IPS-18a (cell line): ENCODE results near the gene FOXI2.

ENCODE experiments used
- H3K27ac ChIP-seq: one replicate; pipeline ENCODE4 v1.5.1; 2013; ENCODE audit warnings: low read length
- H3K27me3 ChIP-seq: one replicate; pipeline ENCODE4 v1.6.1; 2013; ENCODE audit warnings: mild to moderate bottlenecking, low read length; ENCODE audit not compliant: control insufficient read depth, insufficient read depth
- H3K36me3 ChIP-seq: one replicate; pipeline ENCODE4 v1.6.1; 2013; ENCODE audit warnings: low read depth, low read length; ENCODE audit not compliant: control insufficient read depth
- H3K4me1 ChIP-seq: one replicate; pipeline ENCODE4 v1.6.1; 2013; ENCODE audit warnings: low read depth, low read length; ENCODE audit not compliant: control insufficient read depth
- H3K4me3 ChIP-seq: one replicate; pipeline ENCODE4 v1.5.1; 2013; ENCODE audit warnings: low read length
- H3K9ac ChIP-seq: one replicate; pipeline ENCODE4 v1.6.1; 2013; ENCODE audit warnings: mild to moderate bottlenecking, low read length, moderate library complexity
- H3K9me3 ChIP-seq: one replicate; pipeline ENCODE4 v1.6.1; 2013; ENCODE audit warnings: low read depth, low read length; ENCODE audit not compliant: control insufficient read depth

FOXI2 gene

GRCh38 chr10:127745861-127746260 lies 8.9 kb downstream of the FOXI2 start:
- Histone ChIP-seq H3K4me1 (no peaks in the 10 kb centered on the region), H3K36me3 (no peaks in the 10 kb centered on the region), H3K27ac (no peak overlapping the region), H3K9ac (no peak overlapping the region), H3K4me3 (no peak overlapping the region), H3K27me3 (peaks cover 4% of the 10 kb centered on the region), H3K9me3 (no peaks in the 10 kb centered on the region)

- no peaks in the 10 kb centered on the region for H3K36me3 ChIP-seq
- H3K9me3 ChIP-seq = no peaks in the 10 kb centered on the region
- no peaks in the 10 kb centered on the region for H3K4me1 ChIP-seq
- no peak overlapping the region for H3K27ac ChIP-seq
- no peak overlapping the region for H3K4me3 ChIP-seq
- H3K27me3 ChIP-seq = no peaks in the 10 kb centered on the region
- no peak overlapping the region for H3K9ac ChIP-seq
Observed at GRCh38 chr10:127755753-127756152, 18.8 kb downstream of the FOXI2 start.

- H3K9ac ChIP-seq = no peak overlapping the region
- no peaks in the 10 kb centered on the region for H3K9me3 ChIP-seq
- no peaks in the 10 kb centered on the region for H3K36me3 ChIP-seq
- no peaks in the 10 kb centered on the region for H3K27me3 ChIP-seq
- no peak overlapping the region for H3K4me3 ChIP-seq
- no peak overlapping the region for H3K27ac ChIP-seq
- H3K4me1 ChIP-seq = no peaks in the 10 kb centered on the region
Observed at GRCh38 chr10:127756264-127756663, 19.3 kb downstream of the FOXI2 start.

DNA sequence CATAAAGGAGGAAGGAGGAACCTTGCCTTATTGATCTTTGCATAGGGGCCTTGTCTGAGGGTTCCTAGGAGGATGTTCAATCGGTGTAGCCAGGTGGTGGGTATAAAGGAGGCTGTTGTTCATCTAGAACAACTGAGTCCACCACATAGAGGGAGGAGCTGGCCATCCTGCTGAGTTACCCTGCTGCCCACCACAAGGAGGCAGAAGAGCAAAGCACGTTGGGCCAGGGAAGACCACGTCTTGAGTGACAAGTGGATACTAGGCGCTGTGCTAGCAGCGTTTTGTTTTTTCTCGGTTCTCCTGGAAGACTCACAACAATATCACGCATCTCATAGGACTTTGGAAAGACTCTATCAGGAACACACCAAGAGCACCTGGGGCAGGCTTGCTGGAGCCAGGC lies 20.0 kb downstream of the FOXI2 start:
- H3K27me3 ChIP-seq = no peaks in the 10 kb centered on the region
- H3K4me3 ChIP-seq = no peak overlapping the region
- H3K9me3 ChIP-seq = peaks cover 5% of the 10 kb centered on the region
- H3K27ac ChIP-seq = no peak overlapping the region
- H3K9ac ChIP-seq = no peak overlapping the region
- no peaks in the 10 kb centered on the region for H3K4me1 ChIP-seq
- no peaks in the 10 kb centered on the region for H3K36me3 ChIP-seq

- Histone ChIP-seq H3K9me3 (peaks cover 6% of the 10 kb centered on the region), H3K36me3 (no peaks in the 10 kb centered on the region), H3K9ac (no peak overlapping the region), H3K27ac (no peak overlapping the region), H3K4me1 (peaks cover 16% of the 10 kb centered on the region), H3K27me3 (no peaks in the 10 kb centered on the region), H3K4me3 (no peak overlapping the region)
Observed at GRCh38 chr10:127759276-127759675, 22.3 kb downstream of the FOXI2 start.

- Histone ChIP-seq H3K27ac (no peak overlapping the region), H3K27me3 (no peaks in the 10 kb centered on the region), H3K4me3 (peak overlapping the region; percentile 2), H3K4me1 (peaks cover 16% of the 10 kb centered on the region), H3K36me3 (no peaks in the 10 kb centered on the region), H3K9me3 (peaks cover 6% of the 10 kb centered on the region), H3K9ac (no peak overlapping the region)
Observed at GRCh38 chr10:127762925-127763324, 25.9 kb downstream of the FOXI2 start.

DNA sequence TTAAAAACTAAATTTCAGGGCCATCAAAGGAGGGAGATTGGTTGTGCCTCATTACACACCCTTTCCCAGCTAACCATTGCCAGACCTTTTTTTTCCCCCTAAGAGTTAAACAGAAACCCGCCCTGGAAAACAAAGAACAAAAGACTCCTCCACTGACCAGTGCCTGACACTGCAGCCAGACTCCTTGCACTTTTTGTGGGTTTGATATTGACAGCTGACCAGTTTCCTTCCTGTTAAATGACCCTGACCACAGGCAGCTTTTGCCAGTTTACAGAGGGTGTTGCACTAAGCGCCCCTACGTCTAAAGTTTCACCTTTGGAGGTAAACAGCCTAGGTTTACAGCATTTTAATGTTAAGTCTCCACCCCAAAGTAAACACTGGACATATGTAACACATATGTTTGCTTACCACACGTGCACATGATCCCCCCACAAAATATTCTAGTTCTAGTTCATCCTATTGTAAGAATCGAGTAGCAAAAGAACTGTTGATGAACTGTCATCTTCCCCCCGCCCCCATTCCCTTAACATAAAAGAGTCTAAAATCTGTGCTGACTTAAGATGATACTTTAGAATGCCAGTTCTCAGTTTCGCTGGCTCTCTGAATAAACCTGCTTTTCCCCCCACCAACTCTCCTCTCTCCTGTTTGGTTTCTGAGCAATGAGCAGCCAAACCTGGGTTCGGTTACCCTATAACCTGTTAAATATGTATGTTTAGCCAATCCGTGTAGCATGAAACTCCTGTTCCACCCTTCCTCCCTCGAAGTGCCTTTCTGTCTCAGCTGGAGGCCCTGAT lies 38.0 kb downstream of the FOXI2 start:
- Histone ChIP-seq H3K27ac (no peak overlapping the region), H3K4me1 (no peaks in the 10 kb centered on the region), H3K4me3 (no peak overlapping the region), H3K36me3 (no peaks in the 10 kb centered on the region), H3K27me3 (no peaks in the 10 kb centered on the region), H3K9me3 (no peaks in the 10 kb centered on the region), H3K9ac (no peak overlapping the region)

- Histone ChIP-seq H3K4me1 (no peaks in the 10 kb centered on the region), H3K36me3 (no peaks in the 10 kb centered on the region), H3K27ac (no peak overlapping the region), H3K9me3 (no peaks in the 10 kb centered on the region), H3K9ac (no peak overlapping the region), H3K4me3 (no peak overlapping the region), H3K27me3 (no peaks in the 10 kb centered on the region)
Observed at GRCh38 chr10:127776816-127777215, 39.8 kb downstream of the FOXI2 start.

DNA sequence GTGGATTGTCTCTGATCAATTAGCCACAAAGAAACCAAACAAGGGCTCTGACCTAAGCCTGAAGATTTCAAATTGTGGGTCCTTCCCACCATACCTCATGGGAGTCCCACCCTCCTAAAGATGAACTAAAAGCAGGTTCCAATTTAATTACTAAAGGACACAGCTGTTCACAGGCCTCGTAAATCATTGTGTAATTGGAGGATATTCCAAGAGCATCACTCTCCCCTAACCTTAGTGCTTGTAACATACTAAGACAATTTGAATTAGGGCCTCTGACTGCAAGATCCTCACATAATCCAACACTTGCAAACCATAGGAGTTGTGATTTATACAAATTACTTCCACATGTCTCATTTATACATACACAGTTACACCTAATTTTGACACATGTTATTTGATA lies 44.4 kb downstream of the FOXI2 start:
- Histone ChIP-seq H3K9me3 (no peaks in the 10 kb centered on the region), H3K9ac (no peak overlapping the region), H3K4me1 (no peaks in the 10 kb centered on the region), H3K36me3 (no peaks in the 10 kb centered on the region), H3K4me3 (no peak overlapping the region), H3K27me3 (no peaks in the 10 kb centered on the region), H3K27ac (no peak overlapping the region)

DNA sequence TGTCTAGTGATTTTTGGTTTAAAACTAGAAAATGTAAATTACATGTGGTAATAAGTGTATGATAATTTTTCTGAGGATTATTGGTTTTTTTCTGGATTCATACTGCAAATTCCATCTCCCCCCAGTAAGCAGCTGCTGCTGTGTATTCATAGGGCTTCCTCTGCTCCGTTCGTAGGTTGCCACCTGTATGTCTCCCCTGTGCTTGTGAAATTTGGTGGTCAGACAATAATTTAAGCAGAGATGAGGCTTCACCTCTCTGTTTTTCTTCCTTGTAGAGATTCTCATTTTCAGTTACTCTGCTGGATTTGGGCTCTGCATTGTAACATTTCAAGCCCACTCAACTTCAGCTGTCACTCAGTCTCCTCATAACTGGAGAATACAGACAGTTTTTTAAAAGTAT lies 50.9 kb downstream of the FOXI2 start:
- H3K9me3 ChIP-seq = no peaks in the 10 kb centered on the region
- H3K9ac ChIP-seq = no peak overlapping the region
- H3K4me1 ChIP-seq = no peaks in the 10 kb centered on the region
- H3K4me3 ChIP-seq = no peak overlapping the region
- no peaks in the 10 kb centered on the region for H3K36me3 ChIP-seq
- no peak overlapping the region for H3K27ac ChIP-seq
- H3K27me3 ChIP-seq = no peaks in the 10 kb centered on the region

GRCh38 chr10:127790066-127790624 lies 53.2 kb downstream of the FOXI2 start:
- H3K27ac ChIP-seq = no peak overlapping the region
- no peak overlapping the region for H3K9ac ChIP-seq
- H3K9me3 ChIP-seq = no peaks in the 10 kb centered on the region
- H3K27me3 ChIP-seq = no peaks in the 10 kb centered on the region
- H3K36me3 ChIP-seq = no peaks in the 10 kb centered on the region
- no peak overlapping the region for H3K4me3 ChIP-seq
- H3K4me1 ChIP-seq = no peaks in the 10 kb centered on the region
